Nephron progenitor cell (in vitro differentiated cells): ENCODE measurements around the gene LPCAT2.
A peak's percentile ranks its signal among the peaks of the same experiment; 100 is the strongest.

Source experiments
- DNase-seq: peaks from one replicate; pipeline ENCODE4 v3.0.0; 2021
- H3K27ac Mint-ChIP-seq: 2 replicates; pipeline ENCODE4 v1.8.0; 2021; ENCODE audit warnings: mild to moderate bottlenecking, moderate library complexity, mixed read lengths
- H3K27me3 Mint-ChIP-seq: 2 replicates; pipeline ENCODE4 v1.8.0; 2021; ENCODE audit warnings: mild to moderate bottlenecking, low read depth, mixed read lengths; ENCODE audit not compliant: poor library complexity
- H3K36me3 Mint-ChIP-seq: 2 replicates; pipeline ENCODE4 v1.8.0; 2021; ENCODE audit warnings: low read depth, mixed read lengths
- H3K4me1 Mint-ChIP-seq: 2 replicates; pipeline ENCODE4 v1.8.0; 2021; ENCODE audit warnings: mixed read lengths
- H3K4me3 Mint-ChIP-seq: 2 replicates; pipeline ENCODE4 v1.8.0; 2021; ENCODE audit warnings: mild to moderate bottlenecking, moderate library complexity, mixed read lengths
- H3K9me3 Mint-ChIP-seq: 2 replicates; pipeline ENCODE4 v1.8.0; 2021; ENCODE audit warnings: mild to moderate bottlenecking, moderate library complexity, mixed read lengths
- CTCF ChIP-seq: fragments of 200-600 bp; sonication (generic); IDR thresholded peaks from 2 replicates; pipeline ENCODE4 v1.5.0; 2021; ENCODE audit warnings: antibody characterized with exemption

LPCAT2 gene

DNA sequence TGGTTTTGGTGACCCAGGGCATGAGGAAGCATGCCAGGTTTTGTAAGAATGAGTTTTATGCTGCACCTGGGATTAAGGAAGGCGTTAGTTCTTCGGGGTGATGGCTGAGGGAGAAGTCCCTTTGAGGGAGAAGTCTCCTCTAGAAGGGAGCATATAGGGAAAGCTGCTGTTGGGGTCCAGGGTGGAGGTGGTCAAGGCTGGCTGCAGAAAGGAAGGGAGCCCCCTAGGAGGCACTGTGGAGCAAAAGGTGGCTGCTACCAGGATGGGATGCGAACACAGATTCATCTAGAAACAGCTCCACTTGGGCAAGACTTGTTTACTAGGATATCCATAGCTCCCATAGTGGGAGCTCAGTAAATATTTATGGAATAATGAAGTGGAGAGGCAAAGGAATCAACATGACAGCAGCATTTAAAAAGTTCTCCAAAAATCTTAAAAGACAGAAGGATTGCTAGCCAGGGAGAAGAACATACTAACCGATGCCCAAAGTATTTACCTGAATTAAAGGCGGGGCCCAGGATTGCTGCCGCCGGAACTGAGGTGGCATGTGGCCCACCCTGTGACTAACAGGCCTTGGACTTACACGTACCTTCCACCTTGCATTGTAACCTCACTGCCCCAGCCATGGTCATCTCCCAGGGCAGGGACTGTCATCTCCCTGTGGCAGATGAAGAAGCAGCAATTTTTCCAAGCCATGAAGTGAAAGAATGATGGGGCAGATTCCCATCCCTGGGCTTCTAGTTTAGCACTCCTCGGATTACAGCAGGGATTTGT is 7.1 kb upstream of the LPCAT2 start:
- H3K4me3 Mint-ChIP-seq = peak overlapping the region; percentile 18
- peaks cover 37% of the 10 kb centered on the region for H3K4me1 Mint-ChIP-seq
- peak; percentile 8 for TF ChIP-seq CTCF
- no peak for DNase-seq
- no peak overlapping the region for H3K27ac Mint-ChIP-seq
- no peaks in the 10 kb centered on the region for H3K9me3 Mint-ChIP-seq
- H3K36me3 Mint-ChIP-seq = peaks cover 39% of the 10 kb centered on the region
- H3K27me3 Mint-ChIP-seq = peaks cover 2% of the 10 kb centered on the region

GRCh38 chr16:55502801-55503366 is 6.0 kb upstream of the LPCAT2 start:
- DNase-seq = peak; percentile 21
- no peak for TF ChIP-seq CTCF
- Mint-ChIP-seq H3K36me3 (peaks cover 39% of the 10 kb centered on the region), H3K4me1 (peaks cover 37% of the 10 kb centered on the region), H3K4me3 (no peak overlapping the region), H3K27me3 (peaks cover 2% of the 10 kb centered on the region), H3K9me3 (no peaks in the 10 kb centered on the region), H3K27ac (peak overlapping the region; percentile 39)

DNA sequence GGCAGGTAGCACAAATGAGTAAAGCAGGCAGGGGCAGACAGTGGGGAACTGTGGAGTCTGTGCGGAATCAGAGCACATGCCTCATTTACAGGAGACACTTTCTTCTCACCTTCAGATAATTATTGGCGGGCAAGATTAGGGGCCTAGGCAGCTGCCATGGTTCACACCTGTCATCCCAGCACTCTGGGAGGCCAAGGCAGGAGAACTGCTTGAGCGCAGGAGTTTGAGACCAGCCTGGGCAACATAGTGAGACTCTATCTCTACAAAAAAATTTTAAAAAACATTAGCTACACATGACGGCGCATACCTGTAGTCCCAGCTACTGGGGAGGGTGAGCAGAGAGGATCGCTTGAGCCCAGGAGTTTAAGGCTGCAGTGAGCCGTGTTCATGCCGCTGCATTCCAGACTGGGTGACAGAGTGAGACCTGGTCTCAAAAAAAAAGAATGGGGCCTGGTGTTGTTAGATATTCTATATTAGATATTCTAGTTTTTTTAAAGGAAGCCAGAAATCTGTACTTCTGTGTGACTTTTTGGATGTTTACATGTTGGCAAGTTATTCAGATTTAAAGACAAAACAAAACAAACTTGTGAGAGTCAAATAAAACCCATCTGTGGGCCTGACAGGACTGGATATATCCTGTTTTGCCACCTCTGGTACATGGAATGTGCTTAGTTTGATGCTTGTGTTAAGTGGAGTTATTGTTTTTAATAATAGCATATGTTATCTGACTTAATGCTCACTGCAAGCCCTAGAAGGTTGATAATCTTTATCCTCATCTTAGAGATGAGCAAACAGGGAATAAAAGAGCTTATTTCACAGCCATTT is 4.9 kb upstream of the LPCAT2 start:
- Mint-ChIP-seq H3K9me3 (no peaks in the 10 kb centered on the region), H3K27ac (no peak overlapping the region), H3K4me1 (peaks cover 37% of the 10 kb centered on the region)

DNA sequence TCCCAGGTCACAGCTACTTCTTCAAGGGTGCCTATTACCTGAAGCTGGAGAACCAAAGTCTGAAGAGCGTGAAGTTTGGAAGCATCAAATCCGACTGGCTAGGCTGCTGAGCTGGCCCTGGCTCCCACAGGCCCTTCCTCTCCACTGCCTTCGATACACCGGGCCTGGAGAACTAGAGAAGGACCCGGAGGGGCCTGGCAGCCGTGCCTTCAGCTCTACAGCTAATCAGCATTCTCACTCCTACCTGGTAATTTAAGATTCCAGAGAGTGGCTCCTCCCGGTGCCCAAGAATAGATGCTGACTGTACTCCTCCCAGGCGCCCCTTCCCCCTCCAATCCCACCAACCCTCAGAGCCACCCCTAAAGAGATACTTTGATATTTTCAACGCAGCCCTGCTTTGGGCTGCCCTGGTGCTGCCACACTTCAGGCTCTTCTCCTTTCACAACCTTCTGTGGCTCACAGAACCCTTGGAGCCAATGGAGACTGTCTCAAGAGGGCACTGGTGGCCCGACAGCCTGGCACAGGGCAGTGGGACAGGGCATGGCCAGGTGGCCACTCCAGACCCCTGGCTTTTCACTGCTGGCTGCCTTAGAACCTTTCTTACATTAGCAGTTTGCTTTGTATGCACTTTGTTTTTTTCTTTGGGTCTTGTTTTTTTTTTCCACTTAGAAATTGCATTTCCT is 3.4 kb upstream of the LPCAT2 start:
- peaks cover 31% of the 10 kb centered on the region for H3K36me3 Mint-ChIP-seq
- H3K27ac Mint-ChIP-seq = no peak overlapping the region
- no peak overlapping the region for H3K4me3 Mint-ChIP-seq
- TF ChIP-seq CTCF = no peak
- no peaks in the 10 kb centered on the region for H3K9me3 Mint-ChIP-seq
- peaks cover 9% of the 10 kb centered on the region for H3K27me3 Mint-ChIP-seq
- H3K4me1 Mint-ChIP-seq = peaks cover 39% of the 10 kb centered on the region
- DNase-seq = no peak

More for the DNA sequence above, 4.9 kb upstream of the LPCAT2 start:
- TF ChIP-seq CTCF = no peak
- Mint-ChIP-seq H3K4me3 (no peak overlapping the region), H3K36me3 (peaks cover 31% of the 10 kb centered on the region), H3K27me3 (peaks cover 2% of the 10 kb centered on the region)
- DNase-seq = no peak

DNA sequence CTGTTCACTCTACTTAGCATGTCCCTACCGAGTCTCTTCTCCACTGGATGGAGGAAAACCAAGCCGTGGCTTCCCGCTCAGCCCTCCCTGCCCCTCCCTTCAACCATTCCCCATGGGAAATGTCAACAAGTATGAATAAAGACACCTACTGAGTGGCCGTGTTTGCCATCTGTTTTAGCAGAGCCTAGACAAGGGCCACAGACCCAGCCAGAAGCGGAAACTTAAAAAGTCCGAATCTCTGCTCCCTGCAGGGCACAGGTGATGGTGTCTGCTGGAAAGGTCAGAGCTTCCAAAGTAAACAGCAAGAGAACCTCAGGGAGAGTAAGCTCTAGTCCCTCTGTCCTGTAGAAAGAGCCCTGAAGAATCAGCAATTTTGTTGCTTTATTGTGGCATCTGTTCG is 2.8 kb upstream of the LPCAT2 start:
- Mint-ChIP-seq H3K27me3 (peaks cover 9% of the 10 kb centered on the region), H3K36me3 (peaks cover 31% of the 10 kb centered on the region), H3K9me3 (no peaks in the 10 kb centered on the region), H3K4me3 (no peak overlapping the region), H3K4me1 (peaks cover 36% of the 10 kb centered on the region), H3K27ac (no peak overlapping the region)
- TF ChIP-seq CTCF = no peak
- DNase-seq = no peak
